Right cardiac atrium (tissue), 5 donors: ENCODE data around the gene VPREB1. TPM values are rescaled to one million over a fixed set of nuclear protein-coding genes. Genes with fewer than 3 reads are reported as not detected.

Experiments
- ATAC-seq, 2 donors: fragments of 200-7000 bp; cut with Tn5 transposase; one replicate each; pipeline versions ENCODE4 v1.8.0 to v1.9.1; 2020; ENCODE audit warnings: moderate library complexity in 2 of 2, mild to moderate bottlenecking in 1 of 2
- DNase-seq, 3 donors: peaks; one replicate each; pipeline ENCODE4 v3.0.0-alpha.2; 2020
- H3K27ac ChIP-seq: one replicate; pipeline ENCODE4 v1.5.1; 2013; ENCODE audit warnings: mild to moderate bottlenecking, low read length, control low read depth, moderate library complexity
- H3K27me3 ChIP-seq: one replicate; pipeline ENCODE4 v1.6.1; 2013; ENCODE audit not compliant: control insufficient read depth, insufficient read depth
- H3K4me1 ChIP-seq: one replicate; pipeline ENCODE4 v1.6.1; 2013; ENCODE audit warnings: low read length; ENCODE audit not compliant: control insufficient read depth, insufficient read depth
- H3K4me3 ChIP-seq: one replicate; pipeline ENCODE4 v1.5.1; 2013; ENCODE audit warnings: low read length, control low read depth
- H3K9me3 ChIP-seq: one replicate; pipeline ENCODE4 v1.6.1; 2013; ENCODE audit warnings: low read length; ENCODE audit not compliant: control insufficient read depth
- WGBS: extraction: QIAGEN DNeasy Blood & Tissue Kit; methylation state at CpG from one replicate; pipeline ENCODE4 v1.1.7; 2013; 5-methylcytosine and 5-hydroxymethylcytosine counted together
- intact Hi-C, 4 donors: fragments of 100-400 bp; cut with DNase I; formaldehyde crosslinking; loops; one replicate each; pipeline versions ENCODE4 v1.11.0 to v1.14.0; 2022 to 2023
- long read RNA-seq, 4 donors: library from polyadenylated mRNA; unstranded; transcript quantifications; one replicate each; pipeline ENCODE4 v2.0.0, GENCODE V29; 2020 to 2021
- polyA plus RNA-seq: library from polyadenylated mRNA; stranded (reverse); fragments of 200-250 nt; gene quantifications from one replicate; pipeline ENCODE4 v1.2.3, GENCODE V29; 2013
- total RNA-seq, 4 donors: library from RNA; stranded (reverse); fragmentation: NEBNext Ultra II Directional; extraction: Animal tissue kit (Norgen Biotek cat#: 25700); gene quantifications; one replicate each; pipeline ENCODE4 v1.2.1, GENCODE V29; 2021
- donor health status: healthy with polysubstance abuse.
- donor health status: DM: no; HTN: yes; CAD: no.
- donor health status: DM: no; HTN: no; CAD: no.
- donor health status: DM: no; HTN: yes; CAD: no; lungs with severe emphysema.
- donor health status: DM: yes; HTN: yes; CAD: no.

The VPREB1 gene, protein sequence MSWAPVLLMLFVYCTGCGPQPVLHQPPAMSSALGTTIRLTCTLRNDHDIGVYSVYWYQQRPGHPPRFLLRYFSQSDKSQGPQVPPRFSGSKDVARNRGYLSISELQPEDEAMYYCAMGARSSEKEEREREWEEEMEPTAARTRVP
- not detected for total RNA-seq
- not detected for polyA plus RNA-seq
- long read RNA-seq, donor 1: 0 reads
- long read RNA-seq, donor 2: 0 reads
- long read RNA-seq, donor 3: 0 reads
- long read RNA-seq, donor 4: 0 reads

DNA sequence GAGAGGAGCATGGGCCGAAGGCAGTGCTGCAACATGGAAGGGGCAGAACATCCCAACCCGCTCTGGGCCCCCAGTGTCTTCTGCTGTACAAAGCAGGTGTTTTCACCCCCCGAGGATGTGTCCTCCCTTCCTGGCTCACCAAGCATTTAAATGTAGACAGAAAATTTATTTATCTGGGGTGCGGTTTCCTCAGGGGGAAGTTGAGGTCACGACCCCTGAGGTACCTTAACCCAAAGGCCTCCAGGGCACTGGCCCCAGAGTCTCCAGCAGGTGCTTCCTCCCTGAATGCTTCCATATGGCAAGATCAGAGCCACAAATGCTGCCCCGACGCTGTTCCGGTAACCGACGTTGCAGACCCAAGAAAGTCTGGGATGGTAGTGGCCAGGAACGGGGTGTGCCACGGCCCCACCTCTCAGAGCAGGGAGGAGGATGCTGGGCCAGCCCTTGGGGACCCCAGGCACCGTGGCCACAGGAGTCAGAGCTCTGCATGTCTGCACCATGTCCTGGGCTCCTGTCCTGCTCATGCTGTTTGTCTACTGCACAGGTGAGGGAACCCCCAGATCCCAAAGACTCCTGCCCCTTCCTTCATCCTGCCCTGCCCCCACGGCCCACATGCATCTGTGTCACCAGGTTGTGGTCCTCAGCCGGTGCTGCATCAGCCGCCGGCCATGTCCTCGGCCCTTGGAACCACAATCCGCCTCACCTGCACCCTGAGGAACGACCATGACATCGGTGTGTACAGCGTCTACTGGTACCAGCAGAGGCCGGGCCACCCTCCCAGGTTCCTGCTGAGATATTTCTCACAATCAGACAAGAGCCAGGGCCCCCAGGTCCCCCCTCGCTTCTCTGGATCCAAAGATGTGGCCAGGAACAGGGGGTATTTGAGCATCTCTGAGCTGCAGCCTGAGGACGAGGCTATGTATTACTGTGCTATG is at the start of gene VPREB1:
VPREB1 (plus strand) TSS at position 471 of the 935 bp plus-strand sequence; CDS start at position 499, 28 bp downstream.
- intact Hi-C loops: no loop called here
- Histone ChIP-seq H3K27me3 (no peaks in the 10 kb centered on the region), H3K9me3 (no peaks in the 10 kb centered on the region), H3K27ac (no peak within 1 kb of the TSS), H3K4me3 (no peak within 1 kb of the TSS), H3K4me1 (no peaks in the 10 kb centered on the region)
- 62% methylated on average over 25 of the region's 25 CpGs for WGBS
- DNase-seq (peak in 1 of 3 donors; percentile 38), ATAC-seq (no peak)

DNA sequence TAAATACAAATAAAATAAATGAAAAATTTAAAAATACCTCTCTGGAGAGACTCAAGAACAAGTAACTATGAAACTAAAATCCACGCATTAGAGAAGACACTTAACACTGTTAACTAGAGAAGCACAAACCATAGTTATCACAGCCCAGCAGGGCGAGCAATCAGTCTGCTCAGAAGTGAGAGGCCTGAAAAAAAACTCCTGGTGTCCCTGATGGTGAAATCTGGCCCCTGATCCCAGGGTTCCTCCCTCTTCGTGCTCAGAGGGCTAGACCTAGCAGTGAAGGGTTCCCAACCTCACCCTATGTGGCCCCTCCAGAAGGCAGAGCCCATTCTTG is 49.7 kb upstream of the VPREB1 start:
- no peaks in the 10 kb centered on the region for H3K27me3 ChIP-seq
- H3K9me3 ChIP-seq: no peaks in the 10 kb centered on the region
- WGBS: 29% methylated on average over 3 of the region's 3 CpGs
- no peaks in the 10 kb centered on the region for H3K4me1 ChIP-seq
- H3K27ac ChIP-seq: no peak overlapping the region
- intact Hi-C loops: no loop called here
- no peak overlapping the region for H3K4me3 ChIP-seq
- DNase-seq: no peak
- no peak for ATAC-seq

DNA sequence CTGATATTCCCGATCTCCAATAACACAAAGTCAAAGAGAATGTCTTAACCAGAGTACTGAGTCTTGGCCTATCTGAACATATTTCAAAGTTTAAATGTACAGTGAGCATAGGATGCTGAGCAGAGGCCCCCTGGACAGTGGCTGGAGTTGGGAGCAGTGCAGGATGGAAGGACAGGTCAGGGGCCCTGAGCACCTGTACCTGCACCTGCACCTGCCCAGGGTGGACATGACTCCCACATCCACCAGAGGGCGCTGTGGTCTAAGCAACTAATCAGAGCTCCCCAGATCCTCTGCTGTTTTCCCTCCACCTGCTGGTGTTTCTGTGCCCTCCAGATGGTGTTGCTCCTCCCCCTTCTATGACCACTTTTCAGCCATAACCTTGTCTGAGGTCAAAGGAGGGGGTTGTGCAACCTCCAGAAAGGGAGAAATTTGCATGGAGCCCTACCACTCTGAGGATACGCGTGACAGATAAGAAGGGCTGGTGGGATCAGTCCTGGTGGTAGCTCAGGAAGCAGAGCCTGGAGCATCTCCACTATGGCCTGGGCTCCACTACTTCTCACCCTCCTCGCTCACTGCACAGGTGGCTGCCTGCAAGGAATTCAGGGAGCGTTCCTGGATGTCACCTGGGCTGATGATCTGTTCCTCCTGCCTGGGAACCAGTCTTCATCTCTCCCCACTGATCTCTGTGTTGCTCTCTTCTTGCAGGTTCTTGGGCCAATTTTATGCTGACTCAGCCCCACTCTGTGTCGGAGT is 49.1 kb upstream of the VPREB1 start:
- Histone ChIP-seq H3K27me3 (no peaks in the 10 kb centered on the region), H3K4me3 (no peak overlapping the region), H3K4me1 (no peaks in the 10 kb centered on the region), H3K27ac (no peak overlapping the region), H3K9me3 (no peaks in the 10 kb centered on the region)
- intact Hi-C loops: no loop called here
- DNase-seq (peak; percentile 35 to 68 (median 60)), ATAC-seq (peak; percentile 36 to 65)
- 56% methylated on average over 7 of the region's 7 CpGs for WGBS

DNA sequence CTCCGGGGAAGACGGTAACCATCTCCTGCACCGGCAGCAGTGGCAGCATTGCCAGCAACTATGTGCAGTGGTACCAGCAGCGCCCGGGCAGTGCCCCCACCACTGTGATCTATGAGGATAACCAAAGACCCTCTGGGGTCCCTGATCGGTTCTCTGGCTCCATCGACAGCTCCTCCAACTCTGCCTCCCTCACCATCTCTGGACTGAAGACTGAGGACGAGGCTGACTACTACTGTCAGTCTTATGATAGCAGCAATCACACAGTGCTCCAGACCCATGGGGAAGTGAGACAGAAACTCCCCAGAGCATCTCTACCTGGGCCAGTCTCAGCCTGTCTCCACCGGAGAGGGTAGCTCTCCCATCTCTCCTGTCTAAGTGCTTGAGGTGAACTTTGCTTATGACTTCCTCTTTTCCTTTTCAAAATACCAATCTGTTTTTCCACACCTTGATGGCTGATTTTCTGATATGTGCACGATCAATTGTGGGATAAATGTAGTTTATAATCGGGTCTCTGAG is 48.5 kb upstream of the VPREB1 start:
- H3K4me1 ChIP-seq: no peaks in the 10 kb centered on the region
- H3K27ac ChIP-seq: no peak overlapping the region
- intact Hi-C loops: no loop called here
- ATAC-seq: no peak
- no peaks in the 10 kb centered on the region for H3K27me3 ChIP-seq
- WGBS: 78% methylated on average over 11 of the region's 11 CpGs
- H3K9me3 ChIP-seq: no peaks in the 10 kb centered on the region
- no peak for DNase-seq
- H3K4me3 ChIP-seq: no peak overlapping the region

DNA sequence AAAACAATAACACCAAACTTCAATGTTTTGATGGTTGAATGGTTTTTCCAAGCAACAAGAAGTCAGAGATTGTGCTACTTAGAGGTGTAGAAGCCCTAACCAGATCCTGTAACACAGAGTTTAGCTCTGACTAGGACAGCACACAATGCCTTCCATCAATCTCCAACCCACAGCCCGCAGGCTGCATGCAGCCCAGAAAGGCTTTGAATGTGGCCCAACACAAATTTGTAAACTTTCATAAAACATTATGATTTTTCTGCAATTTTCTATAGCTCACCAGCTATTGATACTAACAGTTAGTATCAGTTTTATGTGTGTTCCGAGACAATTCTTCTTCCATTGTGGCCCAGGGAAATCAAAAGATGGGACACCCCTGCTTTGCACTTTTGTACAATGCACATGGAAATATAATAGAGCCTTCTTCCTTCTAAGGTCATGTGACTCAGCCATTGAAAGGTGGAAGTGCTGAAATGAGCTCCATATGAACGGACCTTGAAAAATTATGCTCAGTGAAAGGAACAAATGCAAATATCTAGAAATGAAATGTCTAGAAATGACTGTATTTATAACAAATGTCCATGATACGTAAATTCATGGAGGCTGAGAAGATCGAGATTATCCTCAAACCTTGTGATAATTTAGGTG is 47.6 kb upstream of the VPREB1 start:
- no peak for ATAC-seq
- Histone ChIP-seq H3K4me1 (no peaks in the 10 kb centered on the region), H3K9me3 (no peaks in the 10 kb centered on the region), H3K27me3 (no peaks in the 10 kb centered on the region), H3K4me3 (no peak overlapping the region), H3K27ac (no peak overlapping the region)
- no peak for DNase-seq
- intact Hi-C loops: no loop called here
- WGBS: 64% methylated on average over 5 of the region's 5 CpGs

DNA sequence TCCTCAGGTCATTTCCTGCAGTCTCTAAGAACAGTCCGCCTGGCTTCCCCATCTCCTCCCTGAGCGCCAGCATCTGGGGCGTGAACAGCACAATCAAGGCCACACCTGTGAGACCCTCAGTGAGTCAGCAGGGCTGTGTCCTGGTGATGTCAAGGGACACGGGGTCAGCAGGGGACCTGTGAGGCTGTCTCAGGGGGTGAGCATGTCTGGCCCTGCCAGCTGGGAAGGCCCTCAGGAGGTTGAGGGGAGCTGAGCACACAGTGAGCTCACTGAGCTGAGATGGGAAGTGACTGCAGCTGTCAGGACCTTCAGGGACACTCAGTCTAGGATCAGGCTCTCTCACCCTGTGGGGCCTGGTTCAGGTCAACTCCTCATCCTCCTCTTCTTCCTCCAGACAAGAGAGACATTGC is 46.6 kb upstream of the VPREB1 start:
- Histone ChIP-seq H3K27ac (no peak overlapping the region), H3K9me3 (no peaks in the 10 kb centered on the region), H3K4me3 (no peak overlapping the region), H3K27me3 (no peaks in the 10 kb centered on the region), H3K4me1 (no peaks in the 10 kb centered on the region)
- no peak for DNase-seq
- intact Hi-C loops: no loop called here
- no peak for ATAC-seq
- 72% methylated on average over 4 of the region's 4 CpGs for WGBS

DNA sequence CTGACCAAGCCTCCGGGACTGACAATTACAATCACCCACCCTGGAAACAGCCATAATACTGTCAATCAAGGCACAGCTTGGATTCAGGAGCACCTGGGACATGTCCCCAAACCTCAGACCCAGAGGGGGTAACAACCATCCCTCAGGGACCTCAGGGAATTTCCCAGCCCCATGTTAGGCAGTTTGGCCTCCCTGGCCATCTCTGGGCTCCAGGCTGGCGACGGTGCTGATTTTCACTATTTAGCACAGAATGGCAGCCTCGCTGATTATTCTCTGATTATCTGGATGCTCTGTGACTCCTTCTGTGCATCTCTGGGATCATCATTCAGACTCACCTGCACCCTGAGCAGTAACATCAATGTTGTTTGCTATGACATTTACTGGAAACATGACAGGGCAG is 45.8 kb upstream of the VPREB1 start:
- no peaks in the 10 kb centered on the region for H3K9me3 ChIP-seq
- no peak for DNase-seq
- H3K27ac ChIP-seq: no peak overlapping the region
- intact Hi-C loops: no loop called here
- no peaks in the 10 kb centered on the region for H3K27me3 ChIP-seq
- H3K4me1 ChIP-seq: no peaks in the 10 kb centered on the region
- H3K4me3 ChIP-seq: no peak overlapping the region
- 68% methylated on average over 4 of the region's 4 CpGs for WGBS
- ATAC-seq: no peak

DNA sequence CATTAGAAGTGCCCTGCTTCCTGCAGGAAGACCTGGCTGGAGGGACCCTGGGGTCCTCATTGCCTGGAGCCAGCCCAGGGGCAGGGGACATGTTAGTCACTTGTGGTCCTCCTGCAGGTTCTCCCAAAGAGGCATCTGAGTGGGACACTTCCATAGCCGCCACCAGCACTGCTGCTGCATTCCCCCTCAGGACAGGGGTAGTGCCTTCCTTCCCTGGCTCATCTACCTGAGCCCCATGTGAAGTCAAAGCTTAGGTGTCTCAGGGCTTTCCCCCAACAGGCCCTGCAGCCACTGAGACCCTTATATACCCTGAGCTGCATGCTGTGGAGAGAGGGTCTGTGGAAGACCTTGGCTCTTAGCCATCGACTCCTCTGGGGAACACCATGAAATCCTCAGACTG is 45.0 kb upstream of the VPREB1 start:
- 66% methylated on average over 2 of the region's 2 CpGs for WGBS
- intact Hi-C loops: no loop called here

DNA sequence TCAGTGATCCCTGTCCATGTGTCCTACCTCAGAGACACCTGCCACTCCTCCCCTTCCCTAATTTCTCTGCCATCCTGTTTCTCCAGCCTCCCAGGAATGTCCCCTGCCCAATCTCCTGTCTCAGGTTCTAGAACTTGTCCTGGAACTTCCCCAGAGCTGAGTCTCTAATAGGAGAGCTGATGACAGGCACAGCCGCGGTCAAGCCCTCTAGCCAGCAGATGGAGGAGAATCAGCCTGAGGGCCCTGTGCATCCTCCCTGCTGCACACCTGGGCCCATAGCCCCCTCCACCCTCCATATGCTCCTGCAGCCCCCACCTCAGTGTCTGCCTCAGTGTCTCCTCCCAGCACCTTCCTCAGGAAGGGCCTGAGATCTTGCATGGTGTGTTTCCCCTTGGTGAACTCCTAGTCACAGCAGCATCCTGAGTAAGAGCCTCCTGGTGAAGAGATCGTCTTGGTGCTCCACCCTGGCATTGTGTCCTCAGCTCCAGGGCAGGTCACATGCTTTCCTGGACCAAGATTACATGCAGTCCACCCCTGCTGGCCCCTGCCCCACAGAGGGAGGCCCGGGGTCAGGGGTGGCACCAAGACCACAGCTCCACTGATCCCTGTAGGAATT is 43.9 kb upstream of the VPREB1 start:
- ATAC-seq (no peak), DNase-seq (no peak)
- no peak overlapping the region for H3K4me3 ChIP-seq
- WGBS: 63% methylated on average over 4 of the region's 4 CpGs
- no peaks in the 10 kb centered on the region for H3K27me3 ChIP-seq
- H3K4me1 ChIP-seq: no peaks in the 10 kb centered on the region
- intact Hi-C loops: no loop called here
- H3K9me3 ChIP-seq: no peaks in the 10 kb centered on the region
- H3K27ac ChIP-seq: no peak overlapping the region

More for the DNA sequence above, 45.0 kb upstream of the VPREB1 start:
- no peaks in the 10 kb centered on the region for H3K9me3 ChIP-seq
- DNase-seq: no peak
- no peaks in the 10 kb centered on the region for H3K27me3 ChIP-seq
- no peaks in the 10 kb centered on the region for H3K4me1 ChIP-seq
- H3K4me3 ChIP-seq: no peak overlapping the region
- H3K27ac ChIP-seq: no peak overlapping the region
- ATAC-seq: no peak

DNA sequence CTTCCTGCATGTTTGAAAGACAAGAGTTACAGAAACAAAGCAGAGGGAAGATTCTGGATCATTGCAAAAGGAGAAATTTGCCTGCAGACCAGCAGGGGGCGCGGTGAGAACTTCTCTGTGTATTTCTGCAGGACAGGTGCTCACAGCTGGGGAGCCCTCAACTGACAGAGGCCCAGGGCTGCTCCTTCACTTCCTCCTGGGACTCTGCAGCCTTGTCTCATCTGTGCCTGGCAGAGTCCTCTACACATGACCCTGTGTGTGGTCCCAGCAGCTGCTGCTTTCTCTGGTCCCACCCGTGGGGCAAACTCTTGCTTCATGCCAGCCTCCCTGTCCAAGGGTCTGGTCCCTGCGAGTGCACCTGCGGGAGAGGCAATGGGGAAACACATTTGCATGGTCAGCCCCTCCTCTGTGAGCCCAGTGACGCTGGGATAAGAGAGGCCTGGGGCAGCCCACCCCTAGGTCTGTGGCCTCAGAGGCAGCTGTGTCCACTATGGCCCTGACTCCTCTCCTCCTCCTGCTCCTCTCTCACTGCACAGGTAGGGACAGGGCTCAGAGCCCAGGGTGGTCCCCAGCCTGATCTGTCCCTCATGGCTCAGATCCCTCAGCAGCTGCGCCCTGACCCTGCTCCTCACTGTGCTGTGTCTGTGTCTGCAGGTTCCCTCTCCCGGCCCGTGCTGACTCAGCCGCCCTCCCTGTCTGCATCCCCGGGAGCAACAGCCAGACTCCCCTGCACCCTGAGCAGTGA is 43.2 kb upstream of the VPREB1 start:
- Histone ChIP-seq H3K27me3 (no peaks in the 10 kb centered on the region), H3K4me1 (no peaks in the 10 kb centered on the region), H3K9me3 (no peaks in the 10 kb centered on the region), H3K4me3 (no peak overlapping the region), H3K27ac (no peak overlapping the region)
- WGBS: 45% methylated on average over 11 of the region's 11 CpGs
- DNase-seq (peak in 1 of 3 donors; percentile 69), ATAC-seq (peak in 1 of 2 donors; percentile 37)
- intact Hi-C loops: no loop called here
